Caco-2 (cell line): Measurements from ENCODE around the gene CATSPER1. TPM values are rescaled to one million over a fixed set of nuclear protein-coding genes. Genes with fewer than 3 reads are reported as not detected.

Experiments
- BruUV-seq: library from RNA; stranded (reverse); fragments of 400-500 nt; replicated peaks from 2 replicates; lab custom pipeline; 2021; lab: Mats Ljungman, UMichigan
- CTCF ChIA-PET: fragments of 300-600 bp; sonication (Branson Sonifier 250); formaldehyde crosslinking; loops from one replicate; lab custom pipeline; 2022; ENCODE audit warnings: antibody characterized with exemption; lab: Charles Lee
- POLR2A ChIA-PET: fragments of 300-600 bp; sonication (Branson Sonifier 250); formaldehyde crosslinking; loops from one replicate; lab custom pipeline; 2022; ENCODE audit warnings: antibody characterized with exemption; lab: Charles Lee
- DNase-seq, 2 experiments: peaks; one replicate each; pipeline versions ENCODE4 v3.0.0 to v3.0.0-alpha.2; 2020 to 2022
- H3K27me3 ChIP-seq: replicated peaks from 2 replicates; pipeline ENCODE4 v1.6.0; 2011; ENCODE audit warnings: low read length; ENCODE audit not compliant: control insufficient read depth, insufficient read depth
- H3K36me3 ChIP-seq: 2 replicates; pipeline ENCODE4 v1.5.1; 2011; ENCODE audit warnings: low read length; ENCODE audit not compliant: control insufficient read depth, insufficient read depth
- H3K4me1 ChIP-seq: fragments of 250-450 bp; sonication (Bioruptor Pico); 2 replicates; pipeline ENCODE4 v1.5.1; 2020; ENCODE audit warnings: mild to moderate bottlenecking
- H3K4me3 ChIP-seq: 2 replicates; pipeline ENCODE4 v1.5.1; 2011; ENCODE audit warnings: low read depth, mild to moderate bottlenecking, control low read depth, low read length
- H3K9me3 ChIP-seq: fragments of 250-450 bp; sonication (Bioruptor Pico); 2 replicates; pipeline ENCODE4 v1.5.1; 2020; ENCODE audit warnings: mild to moderate bottlenecking, moderate library complexity
- H3K27ac Mint-ChIP-seq: one replicate; pipeline ENCODE4 v1.8.0; 2022; ENCODE audit warnings: mixed read lengths; ENCODE audit not compliant: unreplicated experiment
- H3K27me3 Mint-ChIP-seq: one replicate; pipeline ENCODE4 v1.8.0; 2022; ENCODE audit warnings: mixed read lengths; ENCODE audit not compliant: insufficient read depth, unreplicated experiment
- H3K36me3 Mint-ChIP-seq: one replicate; pipeline ENCODE4 v1.8.0; 2022; ENCODE audit warnings: mild to moderate bottlenecking, mixed read lengths; ENCODE audit not compliant: insufficient read depth, unreplicated experiment
- H3K4me1 Mint-ChIP-seq: one replicate; pipeline ENCODE4 v1.8.0; 2022; ENCODE audit warnings: low read depth, mixed read lengths; ENCODE audit not compliant: unreplicated experiment
- H3K4me3 Mint-ChIP-seq: one replicate; pipeline ENCODE4 v1.8.0; 2022; ENCODE audit warnings: mild to moderate bottlenecking, moderate library complexity, mixed read lengths; ENCODE audit not compliant: unreplicated experiment
- H3K9me3 Mint-ChIP-seq: one replicate; pipeline ENCODE4 v1.8.0; 2022; ENCODE audit warnings: mixed read lengths; ENCODE audit not compliant: unreplicated experiment
- intact Hi-C: fragments of 100-400 bp; cut with micrococcal nuclease; formaldehyde crosslinking; loops from one replicate; pipeline ENCODE4 v1.10.0; 2022; ENCODE audit not compliant: unreplicated experiment
- total RNA-seq: library from RNA; stranded (reverse); gene quantifications from 2 replicates; pipeline ENCODE4 v1.2.3, GENCODE V29; 2022
- TF ChIP-seq, protein P1 (sequence below), 2 experiments: fragments of 200-600 bp in 1 of 2; IDR thresholded peaks; 1 replicate in 1 of 2; 2 replicates in 1 of 2; pipeline versions ENCODE4 v1.5.1 to v1.8.0; 2011 to 2022; ENCODE audit warnings: antibody characterized with exemption in 1 of 2, control low read depth in 1 of 2, inconsistent platforms in 1 of 2, low read depth in 1 of 2, low read length in 1 of 2, mild to moderate bottlenecking in 1 of 2, moderate library complexity in 1 of 2; ENCODE audit not compliant: insufficient read depth in 1 of 2, severe bottlenecking in 1 of 2, unreplicated experiment in 1 of 2

CATSPER1 gene
- total RNA-seq, 1 experiment from 2014 or later, result not detected

DNA sequence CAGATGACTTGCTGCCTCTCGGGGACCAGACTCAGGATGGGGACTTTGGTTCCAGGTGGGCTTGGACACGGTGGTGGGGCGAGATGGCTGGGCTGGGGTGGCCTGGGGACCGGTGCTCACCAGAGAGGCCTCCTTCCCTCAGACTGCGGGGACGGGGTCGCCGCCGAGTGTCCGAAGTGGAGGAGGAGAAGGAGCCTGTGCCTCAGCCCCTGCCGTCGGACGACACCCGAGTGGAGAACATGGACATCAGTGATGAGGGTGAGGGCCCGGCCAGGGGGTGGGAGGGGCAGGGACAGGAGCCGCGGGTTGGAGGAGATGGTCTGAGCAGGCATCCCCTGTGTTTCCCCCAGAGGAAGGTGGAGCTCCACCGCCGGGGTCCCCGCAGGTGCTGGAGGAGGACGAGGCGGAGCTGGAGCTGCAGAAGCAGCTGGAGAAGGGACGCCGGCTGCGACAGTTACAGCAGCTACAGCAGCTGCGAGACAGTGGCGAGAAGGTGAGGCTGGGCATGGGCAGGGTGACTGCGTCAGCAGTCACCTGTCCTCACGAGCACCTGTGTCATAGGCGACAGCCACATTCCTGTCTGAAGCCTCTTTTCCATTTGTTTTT is 58.8 kb downstream of the CATSPER1 start:
- peaks cover 1% of the 10 kb centered on the region for H3K36me3 ChIP-seq
- POLR2A ChIA-PET, result interaction anchor here (0.5 to 0.7 kb wide), 2 partner anchors 12 to 19 kb away, joined by 4 to 7 read pairs; no protein-coding TSS in a partner anchor
- intact Hi-C loops, result no loop called here

More for the DNA sequence above, 58.8 kb downstream of the CATSPER1 start:
- H3K9me3 Mint-ChIP-seq, result no peaks in the 10 kb centered on the region
- no peak overlapping the region for H3K27ac Mint-ChIP-seq
- CTCF ChIA-PET, result no interaction called here
- no peak overlapping the region for H3K4me3 ChIP-seq
- TF ChIP-seq, protein P1, sequence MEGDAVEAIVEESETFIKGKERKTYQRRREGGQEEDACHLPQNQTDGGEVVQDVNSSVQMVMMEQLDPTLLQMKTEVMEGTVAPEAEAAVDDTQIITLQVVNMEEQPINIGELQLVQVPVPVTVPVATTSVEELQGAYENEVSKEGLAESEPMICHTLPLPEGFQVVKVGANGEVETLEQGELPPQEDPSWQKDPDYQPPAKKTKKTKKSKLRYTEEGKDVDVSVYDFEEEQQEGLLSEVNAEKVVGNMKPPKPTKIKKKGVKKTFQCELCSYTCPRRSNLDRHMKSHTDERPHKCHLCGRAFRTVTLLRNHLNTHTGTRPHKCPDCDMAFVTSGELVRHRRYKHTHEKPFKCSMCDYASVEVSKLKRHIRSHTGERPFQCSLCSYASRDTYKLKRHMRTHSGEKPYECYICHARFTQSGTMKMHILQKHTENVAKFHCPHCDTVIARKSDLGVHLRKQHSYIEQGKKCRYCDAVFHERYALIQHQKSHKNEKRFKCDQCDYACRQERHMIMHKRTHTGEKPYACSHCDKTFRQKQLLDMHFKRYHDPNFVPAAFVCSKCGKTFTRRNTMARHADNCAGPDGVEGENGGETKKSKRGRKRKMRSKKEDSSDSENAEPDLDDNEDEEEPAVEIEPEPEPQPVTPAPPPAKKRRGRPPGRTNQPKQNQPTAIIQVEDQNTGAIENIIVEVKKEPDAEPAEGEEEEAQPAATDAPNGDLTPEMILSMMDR (IDR thresholded peaks at IDR 0.05; ENCODE audit: insufficient read depth in 1 of 2, low read depth in 1 of 2, low read length in 1 of 2, severe bottlenecking in 1 of 2, unreplicated experiment in 1 of 2), result no peak
- no peak for DNase-seq
- no TSS peak for BruUV-seq
- no peaks in the 10 kb centered on the region for H3K9me3 ChIP-seq
- no peaks in the 10 kb centered on the region for H3K27me3 Mint-ChIP-seq
- peaks cover 8% of the 10 kb centered on the region for H3K4me1 ChIP-seq
- no peak overlapping the region for H3K4me3 Mint-ChIP-seq
- no peaks in the 10 kb centered on the region for H3K27me3 ChIP-seq
- H3K4me1 Mint-ChIP-seq, result peaks cover 9% of the 10 kb centered on the region
- H3K36me3 Mint-ChIP-seq, result peaks cover 59% of the 10 kb centered on the region

Other genes starting within 250 kb of the CATSPER1 start
- gene AP5B1, start 245.5 kb downstream of the CATSPER1 start, total RNA-seq, result 18.2 and 19.3 TPM in 2 replicates
- gene OVOL1, start 239.4 kb downstream of the CATSPER1 start, total RNA-seq, result 19.5 and 21.2 TPM in 2 replicates
- not detected in 2 replicates for gene SNX32, start 192.5 kb downstream of the CATSPER1 start, total RNA-seq
- 960 and 1,056 TPM in 2 replicates for gene CFL1, start 168.3 kb downstream of the CATSPER1 start, total RNA-seq
- 74.1 and 74.6 TPM in 2 replicates for gene MUS81, start 166.0 kb downstream of the CATSPER1 start, total RNA-seq
- gene EFEMP2, start 153.7 kb downstream of the CATSPER1 start, total RNA-seq, result 1.3 and 1.4 TPM in 2 replicates
- gene CTSW, start 146.6 kb downstream of the CATSPER1 start, total RNA-seq, result not detected in 2 replicates
- 56.8 and 61.5 TPM in 2 replicates for gene FIBP, start 138.0 kb downstream of the CATSPER1 start, total RNA-seq
- 13.3 and 14.7 TPM in 2 replicates for gene CCDC85B, start 135.8 kb downstream of the CATSPER1 start, total RNA-seq
- gene FOSL1, start 126.1 kb downstream of the CATSPER1 start, total RNA-seq, result 2.7 and 3.9 TPM in 2 replicates
- gene C11orf68, start 107.4 kb downstream of the CATSPER1 start, total RNA-seq, result 19.7 and 20.1 TPM in 2 replicates
- gene DRAP1, start 107.1 kb downstream of the CATSPER1 start, total RNA-seq, result 91.0 and 93.1 TPM in 2 replicates
- 0.79 TPM in 1 of 2 replicates, not detected in the other for gene TSGA10IP, start 81.0 kb downstream of the CATSPER1 start, total RNA-seq
- 78.0 and 84.5 TPM in 2 replicates for gene SART1, start 64.7 kb downstream of the CATSPER1 start, total RNA-seq
- gene EIF1AD, start 24.3 kb downstream of the CATSPER1 start, total RNA-seq, result 51.2 and 55.3 TPM in 2 replicates
- 295 and 300 TPM in 2 replicates for gene BANF1, start 24.0 kb downstream of the CATSPER1 start, total RNA-seq
- not detected in 2 replicates for gene CST6, start 14.5 kb downstream of the CATSPER1 start, total RNA-seq
- not detected in 2 replicates for gene GAL3ST3, start 22.7 kb upstream of the CATSPER1 start, total RNA-seq
- 224 and 225 TPM in 2 replicates for gene SF3B2, start 25.9 kb upstream of the CATSPER1 start, total RNA-seq
- 82.2 and 95.2 TPM in 2 replicates for gene PACS1, start 43.8 kb upstream of the CATSPER1 start, total RNA-seq
- 49.5 and 53.1 TPM in 2 replicates for gene KLC2, start 231.2 kb upstream of the CATSPER1 start, total RNA-seq
- 128 and 132 TPM in 2 replicates for gene RAB1B, start 242.2 kb upstream of the CATSPER1 start, total RNA-seq